HCT116 (cell line): ENCODE measurements around the gene NHP2. TPM values are rescaled to one million over a fixed set of nuclear protein-coding genes. Genes with fewer than 3 reads are reported as not detected.

Experiments used
- ATAC-seq: fragments of 200-7000 bp; cut with Tn5 transposase; 2 replicates; pipeline ENCODE4 v1.9.1; 2020; ENCODE audit warnings: mild to moderate bottlenecking, moderate library complexity
- BruUV-seq: library from RNA; stranded (reverse); fragments of 400-500 nt; replicated peaks from 2 replicates; lab custom pipeline; 2021; lab: Mats Ljungman, UMichigan
- CTCF ChIA-PET: fragments of 300-600 bp; sonication (Branson Sonifier 250); formaldehyde crosslinking; loops from one replicate; lab custom pipeline; 2021; ENCODE audit warnings: antibody characterized with exemption; lab: Charles Lee
- POLR2A ChIA-PET: fragments of 300-600, 350-600 bp; sonication (Branson Sonifier 250); formaldehyde crosslinking; loops from one replicate; lab custom pipeline; 2021; ENCODE audit warnings: antibody characterized with exemption; lab: Charles Lee
- RAD21 ChIA-PET, 2 experiments: fragments of 300-600 bp; sonication (Branson Sonifier 250); formaldehyde crosslinking; loops; one replicate each; lab custom pipeline; 2023; ENCODE audit warnings: low total read pairs in 2 of 2; ENCODE audit not compliant: uncharacterized antibody in 2 of 2, unreplicated experiment in 2 of 2, low non-redundant PET in 1 of 2; lab: Charles Lee
- DNase-seq: peaks from one replicate; pipeline ENCODE4 v3.0.0-alpha.2; 2010; ENCODE audit warnings: low read depth, low spot score
- H2AFZ ChIP-seq: fragments of 200-600 bp; shearing (Covaris generic), sonication (generic); 2 replicates; pipeline ENCODE4 v1.6.1; 2017; ENCODE audit warnings: low read depth, mixed run types, mixed read lengths, antibody characterized with exemption, low read length; ENCODE audit not compliant: poor library complexity, severe bottlenecking
- H3K27ac ChIP-seq: 2 replicates; pipeline ENCODE4 v1.5.1; 2012; ENCODE audit warnings: low read depth, low read length
- H3K27me3 ChIP-seq: fragments of 200-600 bp; sonication (generic); 2 replicates; pipeline ENCODE4 v1.6.1; 2016; ENCODE audit warnings: mixed run types, low read length, mixed read lengths; ENCODE audit not compliant: insufficient read depth
- H3K36me3 ChIP-seq, 2 experiments: fragments of 200-500 bp in 1 of 2; fragments of 200-600 bp in 1 of 2; sonication (Bioruptor generic) in 1 of 2; sonication (generic) in 1 of 2; 2 replicates each; pipeline versions ENCODE4 v1.5.1 to v1.6.1; 2014 to 2016; ENCODE audit warnings: low read length in 2 of 2, inconsistent platforms in 1 of 2, mixed read lengths in 1 of 2, mixed run types in 1 of 2; ENCODE audit not compliant: insufficient read depth in 2 of 2, control insufficient read depth in 1 of 2
- H3K4me1 ChIP-seq, 2 experiments: fragments of 200-600 bp in 1 of 2; sonication (generic) in 1 of 2; 2 replicates each; pipeline versions ENCODE4 v1.5.1 to v1.6.1; 2012 to 2017; ENCODE audit warnings: low read length in 2 of 2, inconsistent platforms in 1 of 2, mild to moderate bottlenecking in 1 of 2, mixed read lengths in 1 of 2, mixed run types in 1 of 2, moderate library complexity in 1 of 2; ENCODE audit not compliant: insufficient read depth in 2 of 2, control insufficient read depth in 1 of 2
- H3K4me2 ChIP-seq: fragments of 200-600 bp; sonication (generic); 2 replicates; pipeline ENCODE4 v1.6.1; 2017; ENCODE audit warnings: mixed run types, low read length, mixed read lengths
- H3K4me3 ChIP-seq, 2 experiments: fragments of 200-600 bp in 1 of 2; sonication (generic) in 1 of 2; replicated peaks in 1 of 2; 2 replicates each; pipeline ENCODE4 v1.5.1; 2011 to 2016; ENCODE audit warnings: low read length in 2 of 2, control low read depth in 1 of 2, low read depth in 1 of 2, mild to moderate bottlenecking in 1 of 2, mixed read lengths in 1 of 2, mixed run types in 1 of 2
- H3K79me2 ChIP-seq: fragments of 200-600 bp; sonication (generic); 2 replicates; pipeline ENCODE4 v1.6.1; 2017; ENCODE audit warnings: mild to moderate bottlenecking, mixed run types, low read length, moderate library complexity, mixed read lengths; ENCODE audit not compliant: insufficient read depth
- H3K9ac ChIP-seq: fragments of 200-600 bp; sonication (generic); 2 replicates; pipeline ENCODE4 v1.6.1; 2016; ENCODE audit warnings: low read length, mixed read lengths
- H3K9me2 ChIP-seq: fragments of 200-600 bp; sonication (generic), shearing (Covaris generic); 2 replicates; pipeline ENCODE4 v1.6.1; 2017; ENCODE audit warnings: mixed run types, mild to moderate bottlenecking, moderate library complexity; ENCODE audit not compliant: insufficient read depth
- H3K9me3 ChIP-seq, 2 experiments: fragments of 200-500 bp in 1 of 2; fragments of 200-600 bp in 1 of 2; sonication (Bioruptor generic) in 1 of 2; sonication (generic) in 1 of 2; 2 replicates each; pipeline ENCODE4 v1.6.1; 2014 to 2017; ENCODE audit warnings: low read length in 2 of 2, mixed read lengths in 2 of 2, inconsistent platforms in 1 of 2, low read depth in 1 of 2, mild to moderate bottlenecking in 1 of 2, mixed run types in 1 of 2, moderate library complexity in 1 of 2; ENCODE audit not compliant: control insufficient read depth in 1 of 2, insufficient read depth in 1 of 2
- H4K20me1 ChIP-seq: fragments of 200-600 bp; sonication (generic), shearing (Covaris generic); 2 replicates; pipeline ENCODE4 v1.6.1; 2017; ENCODE audit warnings: mixed run types, mild to moderate bottlenecking, moderate library complexity; ENCODE audit not compliant: insufficient read depth
- ATF3 ChIP-seq: IDR thresholded peaks from 2 replicates; pipeline ENCODE4 v1.6.1; 2012
- EZH2 ChIP-seq: fragments of 200-600 bp; sonication (generic); IDR thresholded peaks from 2 replicates; pipeline ENCODE4 v1.6.1; 2017; ENCODE audit warnings: antibody characterized with exemption, mixed run types
- MAX ChIP-seq: IDR thresholded peaks from 2 replicates; pipeline ENCODE4 v1.6.1; 2012
- REST ChIP-seq: IDR thresholded peaks from 2 replicates; pipeline ENCODE4 v1.6.1; 2012; ENCODE audit warnings: low read depth
- SIN3A ChIP-seq: IDR thresholded peaks from 2 replicates; pipeline ENCODE4 v1.6.1; 2012; ENCODE audit warnings: low read depth
- intact Hi-C: fragments of 100-400 bp; cut with micrococcal nuclease; formaldehyde crosslinking; loops from 2 replicates; pipeline ENCODE4 v1.10.0; 2022
- total RNA-seq: library from RNA; stranded (reverse); gene quantifications from one replicate; pipeline ENCODE4 v1.2.1, GENCODE V29; 2021; ENCODE audit not compliant: unreplicated experiment

The NHP2 gene
- total RNA-seq, 1 experiment from 2014 or later: 260 TPM

GRCh38 chr5:178137991-178138390 lies 15.7 kb downstream of the NHP2 start:
- DNase-seq (no peak), ATAC-seq (peak; percentile 25; the same call in 1 of the 2 replicates)
- TF ChIP-seq MAX: no peak
- no peak for TF ChIP-seq SIN3A
- TF ChIP-seq ATF3: no peak
- TF ChIP-seq REST: no peak
- no peak for TF ChIP-seq EZH2
- POLR2A ChIA-PET: interaction anchor here (2.3 kb wide), 1 partner anchor 16 kb away, joined by 5 read pairs; the partner anchor contains the start of gene NHP2
- no peaks in the 10 kb centered on the region for H3K9me2 ChIP-seq
- CTCF ChIA-PET: interaction anchor here (2.2 kb wide), 1 partner anchor 8 kb away, joined by 7 read pairs; no protein-coding TSS in a partner anchor
- RAD21 ChIA-PET: no interaction called here
- peaks cover 8% of the 10 kb centered on the region; the same call in 1 of the 2 replicates for H3K79me2 ChIP-seq
- H3K9ac ChIP-seq: no peak overlapping the region
- H2AFZ ChIP-seq: no peak overlapping the region
- intact Hi-C loops: no loop called here
- no peaks in the 10 kb centered on the region for H3K9me3 ChIP-seq
- peaks cover 6 to 9% of the 10 kb centered on the region in 2 experiments; a peak in 3 of 4 replicates for H3K36me3 ChIP-seq
- no peak overlapping the region for H3K4me3 ChIP-seq
- no TSS peak for BruUV-seq
- no peaks in the 10 kb centered on the region for H3K4me1 ChIP-seq
- no peaks in the 10 kb centered on the region for H3K27me3 ChIP-seq
- no peaks in the 10 kb centered on the region for H4K20me1 ChIP-seq
- H3K4me2 ChIP-seq: no peak overlapping the region
- H3K27ac ChIP-seq: no peak overlapping the region
